Measurements from ENCODE around the gene PDIA5.

DNA sequence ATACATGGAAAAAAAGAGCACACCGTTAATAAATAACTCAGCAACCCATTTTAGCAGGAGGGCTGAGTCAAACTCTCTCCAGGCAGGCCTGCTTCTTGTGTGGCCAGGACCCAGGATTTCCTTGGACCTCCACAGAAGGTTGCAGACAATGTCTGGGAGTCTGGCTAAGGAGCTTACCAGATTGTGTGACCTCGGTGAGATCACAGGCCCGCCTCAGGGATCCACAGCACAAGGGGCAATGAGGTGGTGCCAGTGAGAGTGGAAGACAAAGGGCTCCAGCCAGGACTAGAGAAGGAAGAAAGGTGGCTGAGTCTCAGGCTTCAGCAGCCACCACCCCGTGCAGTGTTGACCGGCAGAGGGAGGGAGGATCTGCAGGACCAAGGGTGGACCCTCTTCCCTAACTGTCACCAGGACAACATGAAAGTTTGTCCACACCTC, 102.7 kb downstream of the PDIA5 start:
- TF ChIP-seq, protein P1, sequence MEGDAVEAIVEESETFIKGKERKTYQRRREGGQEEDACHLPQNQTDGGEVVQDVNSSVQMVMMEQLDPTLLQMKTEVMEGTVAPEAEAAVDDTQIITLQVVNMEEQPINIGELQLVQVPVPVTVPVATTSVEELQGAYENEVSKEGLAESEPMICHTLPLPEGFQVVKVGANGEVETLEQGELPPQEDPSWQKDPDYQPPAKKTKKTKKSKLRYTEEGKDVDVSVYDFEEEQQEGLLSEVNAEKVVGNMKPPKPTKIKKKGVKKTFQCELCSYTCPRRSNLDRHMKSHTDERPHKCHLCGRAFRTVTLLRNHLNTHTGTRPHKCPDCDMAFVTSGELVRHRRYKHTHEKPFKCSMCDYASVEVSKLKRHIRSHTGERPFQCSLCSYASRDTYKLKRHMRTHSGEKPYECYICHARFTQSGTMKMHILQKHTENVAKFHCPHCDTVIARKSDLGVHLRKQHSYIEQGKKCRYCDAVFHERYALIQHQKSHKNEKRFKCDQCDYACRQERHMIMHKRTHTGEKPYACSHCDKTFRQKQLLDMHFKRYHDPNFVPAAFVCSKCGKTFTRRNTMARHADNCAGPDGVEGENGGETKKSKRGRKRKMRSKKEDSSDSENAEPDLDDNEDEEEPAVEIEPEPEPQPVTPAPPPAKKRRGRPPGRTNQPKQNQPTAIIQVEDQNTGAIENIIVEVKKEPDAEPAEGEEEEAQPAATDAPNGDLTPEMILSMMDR (conservative IDR thresholded peaks at IDR 0.05; ENCODE audit: low read length): no peak
- no peak for TF ChIP-seq EZH2phosphoT487 (IDR thresholded peaks at IDR 0.05; ENCODE audit: borderline replicate concordance, low read depth, low read length)
